Aorta (tissue), 5 donors: Measurements from ENCODE around the gene BTRC. TPM values are rescaled to one million over a fixed set of nuclear protein-coding genes. Genes with fewer than 3 reads are reported as not detected.
"Not testable (repeated sequence)": the region's sequence is repeated elsewhere in the genome, so short reads cannot be mapped to it uniquely, and the experiment has no call there.

ENCODE experiments used
- ATAC-seq: fragments of 200-7000 bp; cut with Tn5 transposase; one replicate; pipeline ENCODE4 v1.9.1; 2022; ENCODE audit warnings: moderate library complexity; ENCODE audit not compliant: low FRiP score
- DNase-seq, 2 donors: peaks; one replicate each; pipeline ENCODE4 v3.0.0-alpha.2; 2020
- H3K27ac ChIP-seq, 2 donors: one replicate each; pipeline ENCODE4 v1.5.1; 2013; ENCODE audit warnings: low read length in 2 of 2, mild to moderate bottlenecking in 2 of 2, moderate library complexity in 2 of 2, control low read depth in 1 of 2, inconsistent platforms in 1 of 2, low read depth in 1 of 2
- H3K27me3 ChIP-seq, 2 donors: one replicate each; pipeline ENCODE4 v1.6.1; 2013; ENCODE audit warnings: control low read depth in 1 of 2, low read length in 1 of 2, mild to moderate bottlenecking in 1 of 2, moderate library complexity in 1 of 2; ENCODE audit not compliant: insufficient read depth in 2 of 2, control insufficient read depth in 1 of 2
- H3K36me3 ChIP-seq, 2 donors: one replicate each; pipeline ENCODE4 v1.6.1; 2013; ENCODE audit warnings: control low read depth in 1 of 2, low read length in 1 of 2, mild to moderate bottlenecking in 1 of 2; ENCODE audit not compliant: insufficient read depth in 2 of 2, control insufficient read depth in 1 of 2
- H3K4me1 ChIP-seq, 2 donors: one replicate each; pipeline ENCODE4 v1.6.1; 2013; ENCODE audit warnings: low read length in 2 of 2, control low read depth in 1 of 2, mild to moderate bottlenecking in 1 of 2, moderate library complexity in 1 of 2; ENCODE audit not compliant: insufficient read depth in 2 of 2, control insufficient read depth in 1 of 2
- H3K4me3 ChIP-seq, 2 donors: one replicate each; pipeline ENCODE4 v1.5.1; 2013; ENCODE audit warnings: low read length in 2 of 2, control low read depth in 1 of 2, mild to moderate bottlenecking in 1 of 2
- H3K9me3 ChIP-seq: one replicate; pipeline ENCODE4 v1.6.1; 2013; ENCODE audit warnings: mild to moderate bottlenecking, low read length; ENCODE audit not compliant: control insufficient read depth
- WGBS, 2 donors: extraction: QIAGEN DNeasy Blood & Tissue Kit; methylation state at CpG; one replicate each; pipeline ENCODE4 v1.1.7; 2013; 5-methylcytosine and 5-hydroxymethylcytosine counted together
- intact Hi-C, 2 donors: fragments of 100-400 bp; cut with DNase I; formaldehyde crosslinking; loops; one replicate each; pipeline versions ENCODE4 v1.14.2 to v1.15.0; 2022
- polyA plus RNA-seq, 2 donors: library from polyadenylated mRNA; stranded (reverse); fragments of 200-250 nt; gene quantifications; one replicate each; pipeline ENCODE4 v1.2.3, GENCODE V29; 2013
- total RNA-seq, 2 donors: library from RNA; stranded (reverse); fragmentation: NEBNext Ultra II Directional; extraction: Animal tissue kit (Norgen Biotek cat#: 25700); gene quantifications; one replicate each; pipeline ENCODE4 v1.2.1, GENCODE V29; 2021
- donor health status: healthy with polysubstance abuse.
- donor health status: Bipolar disorder and iron deficiency.
- donor health status: DM: no; HTN: no; CAD: no.
- donor health status: DM: no; HTN: no; CAD: no.
- donor health status: DM: yes; HTN: yes; CAD: no.

Gene BTRC
- total and polyA plus RNA-seq, 4 donors, result 4.4 to 21.0 (median 10.8) TPM

DNA sequence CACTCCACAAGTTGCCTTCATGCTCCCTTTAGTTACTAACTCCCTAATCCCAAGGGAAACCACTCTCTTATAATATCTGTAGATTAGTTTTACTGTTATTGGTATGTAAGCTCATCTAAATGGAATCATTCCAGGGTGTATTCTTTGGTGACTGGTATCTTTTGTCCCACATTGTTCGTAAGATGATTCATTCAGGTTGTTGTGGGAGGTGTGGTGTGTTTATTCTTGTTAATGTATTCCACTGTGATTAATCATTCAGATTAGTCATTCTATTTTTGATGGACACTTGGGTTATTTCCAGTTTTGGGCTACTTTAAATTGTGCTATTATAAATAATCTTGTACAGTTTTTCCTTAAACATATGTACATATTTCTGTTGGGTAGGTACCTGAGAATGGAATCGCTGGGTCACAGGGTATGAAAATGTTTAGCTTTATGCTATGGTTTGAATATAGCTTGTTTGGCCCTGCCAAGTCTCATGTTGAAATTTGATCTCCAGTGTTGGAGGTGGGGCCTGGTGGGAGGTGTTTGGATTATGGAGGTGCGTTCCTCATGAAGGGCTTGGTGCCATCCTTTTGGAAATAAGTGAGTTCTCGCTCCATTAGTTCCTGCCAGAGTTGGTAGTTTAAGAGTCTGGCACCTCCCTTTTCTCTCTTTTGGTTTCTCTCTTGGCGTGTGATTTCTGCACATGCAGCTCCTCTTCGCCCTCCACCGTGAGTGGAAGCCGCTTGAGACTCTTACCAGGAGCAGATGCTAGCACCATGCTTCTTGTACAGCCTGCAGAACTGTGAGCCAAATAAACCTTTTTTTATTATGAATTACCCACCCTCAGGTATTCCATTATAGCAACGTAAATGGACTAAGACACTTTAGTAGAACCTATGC lies 13.8 kb downstream of the BTRC start:
- no peak for ATAC-seq
- Histone ChIP-seq H3K9me3 (no peaks in the 10 kb centered on the region), H3K4me3 (no peak overlapping the region), H3K27me3 (no peaks in the 10 kb centered on the region), H3K27ac (no peak overlapping the region), H3K4me1 (peaks cover 0 to 3% of the 10 kb centered on the region in 2 donors), H3K36me3 (peaks cover 3% of the 10 kb centered on the region in 2 donors)
- DNase-seq, result no peak
- intact Hi-C loops, result no loop called here
- 90 to 92% methylated on average over 9 of the region's 9 CpGs for WGBS, 2 donors

DNA sequence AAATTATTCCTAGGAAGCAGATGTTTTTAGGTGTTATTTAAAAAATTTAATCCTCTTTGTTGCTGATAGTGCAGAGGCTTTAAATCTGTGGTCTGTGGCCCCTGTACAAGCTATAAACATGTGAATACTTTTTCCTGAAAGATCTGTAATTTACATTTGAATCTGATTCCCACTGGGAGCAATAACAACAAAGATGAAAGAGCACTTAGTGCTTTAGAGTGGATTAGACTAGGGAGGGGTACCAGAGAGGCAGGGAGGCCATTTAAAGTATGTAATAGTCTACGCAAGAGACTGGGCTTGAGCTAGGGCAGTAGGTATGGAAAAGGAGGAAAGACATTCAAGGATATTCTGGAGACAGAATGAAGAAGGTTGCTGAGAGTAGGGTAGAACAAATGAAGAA lies 19.1 kb downstream of the BTRC start:
- Histone ChIP-seq H3K4me1 (no peaks in the 10 kb centered on the region), H3K27ac (no peak overlapping the region), H3K9me3 (no peaks in the 10 kb centered on the region), H3K27me3 (no peaks in the 10 kb centered on the region), H3K4me3 (no peak overlapping the region), H3K36me3 (peaks cover under 1 to 3% of the 10 kb centered on the region in 2 donors)
- DNase-seq, result no peak
- no peak for ATAC-seq
- intact Hi-C loops, result no loop called here
- 87 to 97% methylated on average over 1 of the region's 1 CpG for WGBS, 2 donors

DNA sequence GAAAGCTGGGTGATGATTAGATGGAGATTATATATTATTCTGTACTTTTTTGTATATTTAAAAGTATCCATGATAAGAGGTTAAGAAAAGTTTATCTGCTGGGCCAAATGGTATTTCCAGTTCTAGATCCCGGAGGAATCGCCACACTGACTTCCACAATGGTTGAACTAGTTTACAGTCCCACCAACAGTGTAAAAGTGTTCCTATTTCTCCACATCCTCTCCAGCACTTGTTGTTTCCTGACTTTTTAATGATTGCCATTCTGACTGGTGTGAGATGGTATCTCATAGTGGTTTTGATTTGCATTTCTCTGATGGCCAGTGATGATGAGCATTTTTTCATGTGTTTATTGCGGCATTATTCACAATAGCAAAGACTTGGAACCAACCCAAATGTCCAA lies 20.0 kb downstream of the BTRC start:
- intact Hi-C loops, H3K9me3 ChIP-seq, H3K4me3 ChIP-seq, H3K27me3 ChIP-seq, H3K4me1 ChIP-seq, ATAC-seq, H3K36me3 ChIP-seq, DNase-seq, H3K27ac ChIP-seq: not testable (repeated sequence)
- WGBS, 2 donors, result 96 to 98% methylated on average over 3 of the region's 3 CpGs

DNA sequence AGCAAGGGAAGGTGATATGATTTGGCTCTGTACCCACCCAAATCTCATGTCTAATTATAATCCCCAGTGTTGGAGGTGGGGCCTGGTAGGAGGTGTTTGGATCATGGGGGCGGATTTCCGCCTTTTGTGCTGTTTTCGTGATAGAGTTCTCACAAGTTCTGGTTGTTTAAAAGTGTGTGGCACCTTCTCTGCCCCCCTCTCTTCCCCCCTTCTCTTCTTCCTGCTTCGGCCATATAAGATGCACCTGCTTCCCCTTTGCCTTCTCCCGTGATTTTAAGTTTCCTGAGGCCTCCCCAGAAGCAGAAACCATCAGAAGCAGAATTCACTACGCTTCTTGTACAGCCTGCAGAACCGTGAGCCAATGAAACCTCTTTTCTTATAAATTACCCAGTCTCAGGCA lies 21.1 kb downstream of the BTRC start:
- no peaks in the 10 kb centered on the region for H3K9me3 ChIP-seq
- H3K36me3 ChIP-seq, result no peaks in the 10 kb centered on the region
- WGBS, 2 donors, result 94 to 96% methylated on average over 7 of the region's 7 CpGs
- no peak overlapping the region for H3K27ac ChIP-seq
- no peak for DNase-seq
- H3K4me3 ChIP-seq, result no peak overlapping the region
- no peaks in the 10 kb centered on the region for H3K27me3 ChIP-seq
- no peaks in the 10 kb centered on the region for H3K4me1 ChIP-seq
- intact Hi-C loops, result no loop called here
- ATAC-seq, result no peak

DNA sequence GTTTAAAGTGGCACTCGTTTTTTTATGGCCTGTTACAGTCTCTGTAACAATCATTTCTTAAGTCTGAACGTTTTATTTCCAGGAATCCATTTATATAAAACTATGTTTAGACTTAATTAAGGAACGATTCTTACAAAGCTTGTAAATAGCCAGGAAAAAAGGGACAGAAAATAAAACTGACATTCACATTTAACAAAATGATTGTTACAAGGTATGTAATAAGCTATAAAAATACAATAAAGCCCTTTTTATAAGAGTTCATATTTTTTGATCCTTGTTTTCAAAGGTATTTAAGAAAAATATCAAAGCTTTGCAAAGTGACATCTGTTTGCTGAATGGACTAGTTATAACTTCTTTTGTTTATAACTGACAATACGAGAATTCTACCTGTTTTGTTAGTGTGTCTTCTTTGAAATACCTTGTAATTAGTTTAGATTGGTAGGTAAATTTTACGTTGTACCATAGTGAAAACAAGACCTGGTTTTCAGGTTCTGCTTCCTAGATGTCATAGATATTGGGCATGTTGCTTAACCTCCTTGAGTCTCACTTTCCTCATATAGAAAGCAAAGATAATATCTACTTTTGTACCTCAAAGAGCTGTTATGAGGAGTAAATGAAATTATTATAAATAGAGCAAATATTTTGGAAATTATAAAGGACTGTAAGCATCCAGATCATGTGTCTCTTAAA lies 25.8 kb downstream of the BTRC start:
- DNase-seq (no peak), ATAC-seq (no peak)
- H3K36me3 ChIP-seq, result no peaks in the 10 kb centered on the region
- no peaks in the 10 kb centered on the region for H3K4me1 ChIP-seq
- no peaks in the 10 kb centered on the region for H3K9me3 ChIP-seq
- intact Hi-C loops, result no loop called here
- 80 to 82% methylated on average over 5 of the region's 5 CpGs for WGBS, 2 donors
- H3K4me3 ChIP-seq, result no peak overlapping the region
- H3K27me3 ChIP-seq, result no peaks in the 10 kb centered on the region
- no peak overlapping the region for H3K27ac ChIP-seq

DNA sequence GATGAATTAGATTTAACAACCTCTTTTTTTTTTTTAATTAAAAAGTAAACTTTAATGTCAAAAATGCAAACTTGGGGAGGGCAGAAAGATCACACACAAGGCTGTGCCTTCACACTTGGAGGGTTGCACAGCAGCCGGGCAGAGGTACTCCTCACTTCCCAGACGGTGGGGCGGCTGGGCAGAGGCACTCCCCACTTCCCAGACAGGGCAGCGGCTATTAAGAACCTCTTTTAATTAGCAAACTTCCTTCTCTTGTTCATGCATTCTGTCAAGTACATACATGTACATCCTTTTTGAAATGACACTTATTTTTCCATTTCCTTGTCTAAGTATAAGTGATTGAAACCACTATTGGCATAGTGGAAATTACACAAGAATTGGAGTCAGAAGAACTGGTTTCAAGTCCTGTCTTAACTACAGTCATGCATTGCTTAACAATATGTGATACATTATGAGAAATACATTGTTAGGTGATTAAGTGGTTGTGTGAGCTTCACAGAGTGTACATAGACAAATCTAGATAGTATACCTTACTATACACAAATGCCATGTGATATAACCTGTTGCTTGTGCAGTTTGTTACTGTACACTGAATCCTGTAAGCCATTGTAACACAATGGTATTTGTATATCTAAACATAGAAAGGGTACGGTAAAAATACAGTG lies 26.5 kb downstream of the BTRC start:
- H3K27me3 ChIP-seq, result no peaks in the 10 kb centered on the region
- ATAC-seq (no peak), DNase-seq (peak in 1 of 2 donors; percentile 48)
- H3K9me3 ChIP-seq, result no peaks in the 10 kb centered on the region
- intact Hi-C loops, result no loop called here
- no peak overlapping the region for H3K27ac ChIP-seq
- H3K36me3 ChIP-seq, result no peaks in the 10 kb centered on the region
- 84 to 86% methylated on average over 5 of the region's 5 CpGs for WGBS, 2 donors
- no peak overlapping the region for H3K4me3 ChIP-seq
- H3K4me1 ChIP-seq, result no peaks in the 10 kb centered on the region

DNA sequence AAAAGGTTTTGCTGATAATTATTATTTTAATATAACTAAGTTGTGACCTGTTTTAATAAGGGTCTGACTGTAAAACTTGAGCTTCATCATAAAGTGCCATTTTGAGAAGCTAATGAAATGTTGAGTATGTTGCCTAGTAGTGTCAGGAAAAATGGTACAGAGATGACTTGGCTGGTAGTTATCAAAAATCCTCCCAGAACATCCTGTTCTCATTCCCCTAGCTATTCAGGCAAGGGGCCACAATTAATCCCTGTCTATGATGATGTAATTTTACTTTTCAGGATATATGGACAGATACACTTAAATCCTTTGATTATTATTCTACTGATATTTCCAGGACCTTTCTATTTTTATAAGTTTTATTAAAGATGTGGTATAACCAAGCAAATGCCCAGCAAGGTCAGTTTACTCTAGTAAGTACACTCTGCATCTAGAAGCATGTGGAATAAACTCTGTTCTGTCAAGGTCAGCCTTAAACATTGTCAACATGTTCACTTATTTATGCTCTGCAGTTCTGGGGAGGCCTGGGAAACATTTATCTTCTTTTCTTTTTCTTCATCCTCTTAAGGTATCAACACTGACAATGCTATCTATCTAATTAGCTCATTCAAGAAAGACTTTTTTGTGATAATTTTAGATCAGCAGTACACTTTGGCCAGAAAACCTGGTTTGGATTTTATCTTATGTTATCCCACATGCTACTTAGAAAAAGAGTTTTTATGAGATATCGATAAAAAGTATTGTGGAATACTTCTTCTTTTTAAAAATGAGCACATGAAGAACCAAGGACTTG lies 32.1 kb downstream of the BTRC start:
- no peaks in the 10 kb centered on the region for H3K27me3 ChIP-seq
- WGBS, 2 donors, result 75 to 83% methylated on average over 1 of the region's 1 CpG
- H3K4me3 ChIP-seq, result no peak overlapping the region
- no peaks in the 10 kb centered on the region for H3K36me3 ChIP-seq
- no peak overlapping the region for H3K27ac ChIP-seq
- H3K9me3 ChIP-seq, result no peaks in the 10 kb centered on the region
- no peaks in the 10 kb centered on the region for H3K4me1 ChIP-seq
- no peak for DNase-seq
- ATAC-seq, result no peak
- intact Hi-C loops, result no loop called here

DNA sequence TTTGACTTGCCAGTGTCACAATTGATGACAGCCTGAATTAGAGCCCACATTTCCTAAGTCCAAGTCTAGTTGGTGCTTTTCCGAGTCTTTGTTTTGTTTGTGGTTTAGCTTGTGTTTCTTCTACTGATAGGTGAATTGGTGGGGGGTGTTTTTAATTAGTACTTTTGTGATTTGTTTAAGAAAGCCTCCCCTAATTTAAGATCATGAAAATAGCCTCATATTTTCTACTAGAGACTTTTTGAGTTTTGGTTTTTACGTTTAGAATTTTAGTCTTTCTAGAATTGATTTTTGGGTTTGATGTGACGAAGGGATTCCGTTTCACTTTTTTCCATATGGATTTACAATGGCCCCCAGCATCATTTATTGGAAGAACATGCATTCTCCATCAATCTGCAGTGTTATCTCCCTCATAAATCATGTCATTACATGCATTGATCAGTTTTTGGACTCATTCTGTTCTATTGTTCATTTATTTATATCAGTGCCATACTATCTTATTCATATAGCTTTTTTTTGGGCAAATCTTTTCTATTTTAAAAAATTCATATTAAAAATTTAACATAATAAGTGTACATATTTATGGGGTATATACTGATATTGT lies 32.8 kb downstream of the BTRC start:
- no peak for DNase-seq
- Histone ChIP-seq H3K9me3 (no peaks in the 10 kb centered on the region), H3K27me3 (no peaks in the 10 kb centered on the region), H3K36me3 (no peaks in the 10 kb centered on the region), H3K4me1 (no peaks in the 10 kb centered on the region), H3K27ac (no peak overlapping the region), H3K4me3 (no peak overlapping the region)
- 88 to 89% methylated on average over 4 of the region's 4 CpGs for WGBS, 2 donors
- intact Hi-C loops, result no loop called here
- ATAC-seq, result no peak
